Measurements from ENCODE around the gene SLC39A5.

Gene SLC39A5

GRCh38 chr12:56274299-56274698, 44.4 kb downstream of the SLC39A5 start:
- no peak for DNase-seq

GRCh38 chr12:56278905-56279304, 49.1 kb downstream of the SLC39A5 start:
- no peak for DNase-seq

GRCh38 chr12:56280849-56281248, 51.0 kb downstream of the SLC39A5 start:
- DNase-seq = no peak

GRCh38 chr12:56282030-56282429, 52.2 kb downstream of the SLC39A5 start:
- DNase-seq = no peak

- DNase-seq = no peak
Measured at GRCh38 chr12:56282579-56282978, 52.7 kb downstream of the SLC39A5 start.

- DNase-seq = peak in 9 of 56 donors; percentile 3 to 28 (median 7)
Measured at GRCh38 chr12:56284263-56284662, 54.4 kb downstream of the SLC39A5 start.

- peak in 1 of 56 donors; percentile 2 for DNase-seq
Measured at GRCh38 chr12:56286044-56286830, 56.4 kb downstream of the SLC39A5 start.
